DOHH2 (cell line): ENCODE measurements around the gene SCARB2.

Source experiments
- H3F3A ChIP-seq: fragments of 200-600 bp; sonication (generic), shearing (Covaris generic); 2 replicates; pipeline ENCODE4 v1.6.0; 2016; ENCODE audit warnings: antibody characterized with exemption, mild to moderate bottlenecking; ENCODE audit not compliant: control insufficient read depth, insufficient read depth
- H3K27ac ChIP-seq: fragments of 200-600 bp; sonication (generic); 2 replicates; pipeline ENCODE4 v1.5.1; 2014; ENCODE audit warnings: low read depth, mild to moderate bottlenecking, low read length, moderate library complexity
- H3K27me3 ChIP-seq: fragments of 200-600 bp; sonication (generic); 2 replicates; pipeline ENCODE4 v1.6.1; 2014; ENCODE audit warnings: mild to moderate bottlenecking, low read length, mixed read lengths; ENCODE audit not compliant: control insufficient read depth
- H3K36me3 ChIP-seq: fragments of 200-600 bp; sonication (generic); 2 replicates; pipeline ENCODE4 v1.6.1; 2014; ENCODE audit warnings: mild to moderate bottlenecking, low read length, moderate library complexity, mixed read lengths; ENCODE audit not compliant: control insufficient read depth
- H3K4me1 ChIP-seq: fragments of 200-600 bp; sonication (generic); 2 replicates; pipeline ENCODE4 v1.6.1; 2014; ENCODE audit warnings: mild to moderate bottlenecking, low read length, mixed read lengths; ENCODE audit not compliant: control insufficient read depth
- H3K4me2 ChIP-seq: fragments of 200-600 bp; sonication (generic); 2 replicates; pipeline ENCODE4 v1.6.0; 2014; ENCODE audit warnings: mild to moderate bottlenecking, low read length, moderate library complexity
- H3K4me3 ChIP-seq: fragments of 200-600 bp; sonication (generic); 2 replicates; pipeline ENCODE4 v1.5.1; 2014; ENCODE audit warnings: mild to moderate bottlenecking, low read length, mixed read lengths
- H3K79me2 ChIP-seq: fragments of 200-600 bp; sonication (generic); 2 replicates; pipeline ENCODE4 v1.6.1; 2014; ENCODE audit warnings: mild to moderate bottlenecking, low read length, mixed read lengths; ENCODE audit not compliant: control insufficient read depth
- H3K9me2 ChIP-seq: fragments of 200-600 bp; sonication (generic); replicated peaks from 2 replicates; pipeline ENCODE4 v1.6.1; 2014; ENCODE audit warnings: mild to moderate bottlenecking, low read length, mixed read lengths; ENCODE audit not compliant: control insufficient read depth
- H3K9me3 ChIP-seq: fragments of 200-600 bp; sonication (generic); 2 replicates; pipeline ENCODE4 v1.6.1; 2014; ENCODE audit warnings: antibody characterized with exemption, low read length, mixed read lengths; ENCODE audit not compliant: control insufficient read depth, insufficient read depth
- H4K20me1 ChIP-seq: fragments of 200-600 bp; sonication (generic); 2 replicates; pipeline ENCODE4 v1.6.0; 2014; ENCODE audit warnings: low read depth, mild to moderate bottlenecking, antibody characterized with exemption, low read length, moderate library complexity; ENCODE audit not compliant: control insufficient read depth, insufficient read depth
- EZH2phosphoT487 ChIP-seq: fragments of 200-600 bp; sonication (generic); IDR thresholded peaks from 2 replicates; pipeline ENCODE4 v1.6.1; 2017; ENCODE audit warnings: borderline replicate concordance, mild to moderate bottlenecking, antibody characterized with exemption, low read length, moderate library complexity, mixed read lengths
- TF ChIP-seq, protein P1 (sequence below): fragments of 200-600 bp; sonication (generic); IDR thresholded peaks from one replicate; pipeline ENCODE4 v1.5.1; 2014; ENCODE audit warnings: antibody characterized with exemption, mild to moderate bottlenecking, low read depth, low read length; ENCODE audit not compliant: poor library complexity, severe bottlenecking

The SCARB2 gene

DNA sequence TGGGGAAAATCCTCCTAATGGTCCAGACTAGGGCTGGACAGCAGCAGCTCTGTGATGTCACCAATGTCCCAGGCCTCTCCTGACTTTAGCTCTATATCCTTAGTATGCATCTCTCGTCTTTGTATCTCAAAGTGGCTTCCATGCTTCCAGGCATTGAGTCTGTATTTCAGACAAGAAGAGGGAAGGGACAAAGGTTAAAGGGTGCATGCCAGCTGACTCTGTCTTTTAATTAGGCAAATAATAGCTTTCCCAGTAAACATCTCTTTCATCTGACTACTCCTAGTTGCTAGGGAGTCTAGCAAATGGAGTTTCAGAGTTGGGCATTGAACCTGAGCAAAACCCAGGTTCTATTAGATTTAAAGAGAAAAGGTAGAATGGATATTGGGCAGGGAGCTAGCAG lies 43.3 kb upstream of the SCARB2 start:
- no peaks in the 10 kb centered on the region for H3K4me1 ChIP-seq
- 0 out of 2 replicates have a peak, but pooled peaks cover 3% of the 10 kb centered on the region for H3K27me3 ChIP-seq
- H3K4me2 ChIP-seq: no peak overlapping the region
- H3K9me2 ChIP-seq: no peaks in the 10 kb centered on the region
- no peaks in the 10 kb centered on the region for H3K9me3 ChIP-seq
- no peaks in the 10 kb centered on the region for H3F3A ChIP-seq
- TF ChIP-seq EZH2phosphoT487: no peak
- TF ChIP-seq, protein P1, sequence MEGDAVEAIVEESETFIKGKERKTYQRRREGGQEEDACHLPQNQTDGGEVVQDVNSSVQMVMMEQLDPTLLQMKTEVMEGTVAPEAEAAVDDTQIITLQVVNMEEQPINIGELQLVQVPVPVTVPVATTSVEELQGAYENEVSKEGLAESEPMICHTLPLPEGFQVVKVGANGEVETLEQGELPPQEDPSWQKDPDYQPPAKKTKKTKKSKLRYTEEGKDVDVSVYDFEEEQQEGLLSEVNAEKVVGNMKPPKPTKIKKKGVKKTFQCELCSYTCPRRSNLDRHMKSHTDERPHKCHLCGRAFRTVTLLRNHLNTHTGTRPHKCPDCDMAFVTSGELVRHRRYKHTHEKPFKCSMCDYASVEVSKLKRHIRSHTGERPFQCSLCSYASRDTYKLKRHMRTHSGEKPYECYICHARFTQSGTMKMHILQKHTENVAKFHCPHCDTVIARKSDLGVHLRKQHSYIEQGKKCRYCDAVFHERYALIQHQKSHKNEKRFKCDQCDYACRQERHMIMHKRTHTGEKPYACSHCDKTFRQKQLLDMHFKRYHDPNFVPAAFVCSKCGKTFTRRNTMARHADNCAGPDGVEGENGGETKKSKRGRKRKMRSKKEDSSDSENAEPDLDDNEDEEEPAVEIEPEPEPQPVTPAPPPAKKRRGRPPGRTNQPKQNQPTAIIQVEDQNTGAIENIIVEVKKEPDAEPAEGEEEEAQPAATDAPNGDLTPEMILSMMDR: no peak
- no peaks in the 10 kb centered on the region for H3K79me2 ChIP-seq
- H4K20me1 ChIP-seq: no peaks in the 10 kb centered on the region
- H3K36me3 ChIP-seq: no peaks in the 10 kb centered on the region
- H3K4me3 ChIP-seq: no peak overlapping the region
- H3K27ac ChIP-seq: no peak overlapping the region

GRCh38 chr4:76256032-76256431 lies 42.4 kb upstream of the SCARB2 start:
- Histone ChIP-seq H3K27me3 (no peaks in the 10 kb centered on the region), H3K4me2 (no peak overlapping the region), H3K4me3 (no peak overlapping the region), H3K79me2 (no peaks in the 10 kb centered on the region), H3K36me3 (no peaks in the 10 kb centered on the region), H3K9me2 (no peaks in the 10 kb centered on the region), H4K20me1 (no peaks in the 10 kb centered on the region), H3K4me1 (no peaks in the 10 kb centered on the region), H3F3A (no peaks in the 10 kb centered on the region), H3K27ac (no peak overlapping the region), H3K9me3 (no peaks in the 10 kb centered on the region)
- no peak for TF ChIP-seq EZH2phosphoT487
- TF ChIP-seq, protein P1: no peak

DNA sequence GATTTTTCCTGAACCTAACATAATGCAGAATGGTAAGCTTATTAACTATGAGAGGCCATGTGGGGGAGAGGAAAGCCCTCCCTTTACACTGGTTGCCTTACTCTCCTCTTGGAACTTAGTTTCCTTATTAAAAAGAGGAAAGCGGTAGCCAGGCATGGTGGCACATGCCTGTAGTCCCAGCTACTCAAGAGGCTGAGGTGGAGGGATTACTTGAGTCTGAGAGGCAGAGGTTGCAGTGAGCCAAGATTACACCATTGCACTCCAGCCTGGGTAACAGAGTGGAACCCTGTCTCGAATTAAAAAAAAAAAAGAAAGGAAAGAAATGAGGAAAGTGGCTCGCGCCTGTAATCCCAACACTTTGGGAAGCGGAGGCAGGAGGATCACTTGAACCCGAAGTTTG lies 39.9 kb upstream of the SCARB2 start:
- Histone ChIP-seq H3K27me3 (no peaks in the 10 kb centered on the region), H3K4me3 (no peak overlapping the region), H4K20me1 (no peaks in the 10 kb centered on the region), H3K9me3 (no peaks in the 10 kb centered on the region), H3K9me2 (no peaks in the 10 kb centered on the region), H3K27ac (no peak overlapping the region), H3K36me3 (no peaks in the 10 kb centered on the region), H3F3A (no peaks in the 10 kb centered on the region), H3K4me2 (no peak overlapping the region), H3K4me1 (no peaks in the 10 kb centered on the region), H3K79me2 (no peaks in the 10 kb centered on the region)
- no peak for TF ChIP-seq EZH2phosphoT487
- TF ChIP-seq, protein P1: no peak

DNA sequence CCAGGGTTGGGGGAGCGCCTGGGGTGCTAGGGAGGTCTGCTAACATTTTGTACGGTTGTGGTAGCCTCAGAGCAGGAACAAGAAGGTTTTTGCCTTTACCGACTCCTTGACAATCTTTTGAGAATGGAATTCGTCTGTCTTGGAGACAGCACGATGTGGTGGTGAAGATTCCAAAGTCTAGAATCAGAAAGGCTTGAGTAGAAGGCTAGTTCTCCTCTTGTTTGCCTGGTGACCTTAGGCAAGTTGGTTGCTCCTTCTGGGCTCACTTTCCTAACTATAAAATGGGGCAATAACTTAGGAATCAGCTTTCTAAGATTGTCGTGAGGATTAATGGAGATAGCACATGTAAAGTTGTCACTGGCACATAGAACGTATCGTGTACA lies 38.6 kb upstream of the SCARB2 start:
- TF ChIP-seq EZH2phosphoT487: no peak
- TF ChIP-seq, protein P1: no peak
- H3K4me3 ChIP-seq: no peak overlapping the region
- H3F3A ChIP-seq: no peaks in the 10 kb centered on the region
- no peaks in the 10 kb centered on the region for H3K4me1 ChIP-seq
- no peak overlapping the region for H3K27ac ChIP-seq
- H3K36me3 ChIP-seq: no peaks in the 10 kb centered on the region
- no peaks in the 10 kb centered on the region for H3K9me3 ChIP-seq
- H3K79me2 ChIP-seq: no peaks in the 10 kb centered on the region
- H3K27me3 ChIP-seq: no peaks in the 10 kb centered on the region
- H4K20me1 ChIP-seq: no peaks in the 10 kb centered on the region
- H3K4me2 ChIP-seq: no peak overlapping the region
- no peaks in the 10 kb centered on the region for H3K9me2 ChIP-seq
